ENCODE results near the gene ITGB1BP1. TPM values are rescaled to one million over a fixed set of nuclear protein-coding genes. Genes with fewer than 3 reads are reported as not detected.

Gene ITGB1BP1
- total RNA-seq, 1 donor from 2014 or later: 97.3 TPM

DNA sequence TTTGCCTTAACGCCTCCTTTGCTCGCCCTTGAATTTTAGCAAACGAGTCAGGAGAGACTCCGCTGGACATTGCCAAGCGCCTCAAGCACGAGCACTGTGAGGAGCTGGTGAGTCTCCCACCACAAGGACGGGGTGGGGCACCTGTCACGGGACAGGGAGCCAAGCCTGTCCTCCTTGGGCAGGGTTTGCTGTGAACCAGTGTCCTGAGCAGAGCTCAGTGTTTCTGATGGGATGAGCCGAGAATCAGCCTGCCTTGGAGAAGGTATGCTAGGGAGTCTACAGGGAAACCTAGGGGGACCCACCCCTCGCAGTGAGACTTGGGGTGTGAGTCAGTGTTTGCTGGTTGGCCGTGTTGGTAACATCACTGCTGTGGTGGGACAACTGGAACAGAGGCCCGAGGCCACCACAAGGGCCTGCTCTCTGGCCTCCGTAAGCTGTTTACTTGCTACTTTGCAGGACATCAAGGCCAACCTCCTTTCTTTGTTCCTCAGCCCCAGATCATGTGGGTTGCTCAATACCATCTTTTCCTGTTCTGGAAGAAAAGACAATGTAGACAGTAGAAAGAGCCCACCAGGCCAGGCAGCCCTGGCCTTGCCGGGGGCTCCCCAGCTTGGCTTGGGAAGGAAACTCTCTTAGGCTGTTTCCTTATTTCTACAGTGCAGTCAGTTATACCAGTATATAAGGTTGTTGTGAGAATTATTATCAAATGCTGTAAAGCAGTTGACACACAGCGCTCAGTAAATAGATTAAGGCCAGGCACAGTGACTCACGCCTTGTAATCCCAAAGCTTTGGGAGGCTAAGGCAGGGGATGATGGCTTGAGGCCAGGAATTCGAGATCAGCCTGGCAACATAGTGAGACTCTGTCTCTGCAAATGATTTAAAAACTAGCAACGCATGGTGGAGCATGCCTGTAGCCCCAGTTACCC, 42.4 kb downstream of the ITGB1BP1 start:
- TF ChIP-seq, protein P1, sequence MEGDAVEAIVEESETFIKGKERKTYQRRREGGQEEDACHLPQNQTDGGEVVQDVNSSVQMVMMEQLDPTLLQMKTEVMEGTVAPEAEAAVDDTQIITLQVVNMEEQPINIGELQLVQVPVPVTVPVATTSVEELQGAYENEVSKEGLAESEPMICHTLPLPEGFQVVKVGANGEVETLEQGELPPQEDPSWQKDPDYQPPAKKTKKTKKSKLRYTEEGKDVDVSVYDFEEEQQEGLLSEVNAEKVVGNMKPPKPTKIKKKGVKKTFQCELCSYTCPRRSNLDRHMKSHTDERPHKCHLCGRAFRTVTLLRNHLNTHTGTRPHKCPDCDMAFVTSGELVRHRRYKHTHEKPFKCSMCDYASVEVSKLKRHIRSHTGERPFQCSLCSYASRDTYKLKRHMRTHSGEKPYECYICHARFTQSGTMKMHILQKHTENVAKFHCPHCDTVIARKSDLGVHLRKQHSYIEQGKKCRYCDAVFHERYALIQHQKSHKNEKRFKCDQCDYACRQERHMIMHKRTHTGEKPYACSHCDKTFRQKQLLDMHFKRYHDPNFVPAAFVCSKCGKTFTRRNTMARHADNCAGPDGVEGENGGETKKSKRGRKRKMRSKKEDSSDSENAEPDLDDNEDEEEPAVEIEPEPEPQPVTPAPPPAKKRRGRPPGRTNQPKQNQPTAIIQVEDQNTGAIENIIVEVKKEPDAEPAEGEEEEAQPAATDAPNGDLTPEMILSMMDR (IDR thresholded peaks at IDR 0.05; ENCODE audit: unreplicated experiment): no peak
- Mint-ChIP-seq H3K27ac (ENCODE audit: unreplicated experiment) (peak overlapping the region; percentile 94), H3K4me1 (ENCODE audit: unreplicated experiment) (peaks cover 38% of the 10 kb centered on the region)

DNA sequence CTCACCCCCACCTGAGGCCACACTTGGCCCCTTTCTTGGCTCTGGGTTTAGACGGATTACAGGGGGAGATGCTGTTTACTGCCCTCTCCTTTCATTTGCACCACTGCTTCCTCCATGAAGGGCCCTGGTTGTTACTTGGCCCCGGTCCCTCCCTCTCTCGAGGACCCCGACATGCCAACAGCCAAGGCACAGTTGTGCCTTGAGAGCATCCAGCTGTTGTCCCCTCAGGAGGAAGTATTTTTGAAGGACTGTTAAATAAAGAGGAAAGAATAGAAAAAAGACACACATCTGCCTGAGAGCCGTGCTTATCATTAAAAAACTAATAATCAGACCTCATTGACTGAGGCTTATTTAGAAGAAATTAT, 44.0 kb downstream of the ITGB1BP1 start:
- TF ChIP-seq, protein P1 (IDR thresholded peaks at IDR 0.05; ENCODE audit: unreplicated experiment): no peak
- peaks cover 34% of the 10 kb centered on the region for H3K36me3 Mint-ChIP-seq (ENCODE audit: low read depth, unreplicated experiment)
- H3K27me3 Mint-ChIP-seq (ENCODE audit: unreplicated experiment): peaks cover 11% of the 10 kb centered on the region
- no peaks in the 10 kb centered on the region for H3K9me3 Mint-ChIP-seq (ENCODE audit: unreplicated experiment)
- no peak overlapping the region for H3K4me3 Mint-ChIP-seq (ENCODE audit: unreplicated experiment)
- H3K27ac Mint-ChIP-seq (ENCODE audit: unreplicated experiment): no peak overlapping the region
- H3K4me1 Mint-ChIP-seq (ENCODE audit: unreplicated experiment): peaks cover 38% of the 10 kb centered on the region
- DNase-seq (ENCODE audit: low spot score): no peak

More for the DNA sequence above, 42.4 kb downstream of the ITGB1BP1 start:
- Mint-ChIP-seq H3K9me3 (ENCODE audit: unreplicated experiment) (no peaks in the 10 kb centered on the region), H3K4me3 (ENCODE audit: unreplicated experiment) (no peak overlapping the region), H3K36me3 (ENCODE audit: low read depth, unreplicated experiment) (peaks cover 25% of the 10 kb centered on the region), H3K27me3 (ENCODE audit: unreplicated experiment) (peaks cover 11% of the 10 kb centered on the region)
- no peak for DNase-seq (ENCODE audit: low spot score)

DNA sequence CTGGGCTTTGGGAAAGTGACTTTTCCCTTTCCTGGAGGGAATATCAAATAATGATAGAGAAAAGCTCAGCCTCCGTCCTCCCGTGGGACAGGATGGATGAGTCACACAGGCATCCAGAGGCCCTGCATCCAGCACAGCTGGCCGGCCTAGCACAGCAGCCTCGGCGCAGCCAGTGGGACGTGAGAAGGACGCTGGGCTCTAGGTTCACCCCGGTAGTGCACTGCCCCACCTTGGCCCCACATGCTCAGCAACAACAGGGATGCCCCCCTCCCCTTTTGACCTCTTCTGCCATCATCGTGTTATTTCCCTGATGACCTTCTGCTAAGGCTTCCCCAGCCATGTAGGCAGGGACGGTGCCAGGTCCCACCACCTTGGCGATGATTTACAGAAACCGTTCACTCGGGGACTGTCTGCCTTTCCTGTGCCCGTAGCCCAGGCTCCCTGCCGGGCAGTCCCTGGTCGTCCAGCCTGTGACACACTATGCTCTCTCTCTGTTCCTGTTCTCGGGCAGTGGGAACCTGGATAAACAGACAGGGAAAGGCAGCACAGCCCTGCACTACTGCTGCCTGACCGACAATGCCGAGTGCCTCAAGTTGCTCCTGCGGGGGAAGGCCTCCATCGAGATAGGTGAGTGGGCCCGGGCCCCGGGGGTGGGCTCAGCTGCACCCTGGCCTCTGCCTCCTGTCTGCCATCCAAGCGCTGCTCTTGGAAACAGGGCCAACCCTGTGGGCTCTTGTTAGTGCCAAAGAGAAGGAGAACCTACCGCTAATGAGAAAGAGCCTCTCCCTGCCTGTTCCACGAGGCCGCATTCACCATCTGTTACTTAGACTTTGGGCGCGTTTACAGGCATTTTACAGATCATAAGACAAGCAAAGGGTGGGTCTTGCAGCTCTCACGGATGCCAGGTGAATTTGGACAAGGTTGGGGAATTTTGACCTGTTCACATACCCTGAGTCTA, 44.6 kb downstream of the ITGB1BP1 start:
- no peak overlapping the region for H3K4me3 Mint-ChIP-seq (ENCODE audit: unreplicated experiment)
- TF ChIP-seq, protein P1 (IDR thresholded peaks at IDR 0.05; ENCODE audit: unreplicated experiment): no peak
- H3K27ac Mint-ChIP-seq (ENCODE audit: unreplicated experiment): peak overlapping the region; percentile 24
- no peak for DNase-seq (ENCODE audit: low spot score)
- H3K36me3 Mint-ChIP-seq (ENCODE audit: low read depth, unreplicated experiment): peaks cover 41% of the 10 kb centered on the region
- peaks cover 14% of the 10 kb centered on the region for H3K27me3 Mint-ChIP-seq (ENCODE audit: unreplicated experiment)
- no peaks in the 10 kb centered on the region for H3K9me3 Mint-ChIP-seq (ENCODE audit: unreplicated experiment)
- peaks cover 38% of the 10 kb centered on the region for H3K4me1 Mint-ChIP-seq (ENCODE audit: unreplicated experiment)

DNA sequence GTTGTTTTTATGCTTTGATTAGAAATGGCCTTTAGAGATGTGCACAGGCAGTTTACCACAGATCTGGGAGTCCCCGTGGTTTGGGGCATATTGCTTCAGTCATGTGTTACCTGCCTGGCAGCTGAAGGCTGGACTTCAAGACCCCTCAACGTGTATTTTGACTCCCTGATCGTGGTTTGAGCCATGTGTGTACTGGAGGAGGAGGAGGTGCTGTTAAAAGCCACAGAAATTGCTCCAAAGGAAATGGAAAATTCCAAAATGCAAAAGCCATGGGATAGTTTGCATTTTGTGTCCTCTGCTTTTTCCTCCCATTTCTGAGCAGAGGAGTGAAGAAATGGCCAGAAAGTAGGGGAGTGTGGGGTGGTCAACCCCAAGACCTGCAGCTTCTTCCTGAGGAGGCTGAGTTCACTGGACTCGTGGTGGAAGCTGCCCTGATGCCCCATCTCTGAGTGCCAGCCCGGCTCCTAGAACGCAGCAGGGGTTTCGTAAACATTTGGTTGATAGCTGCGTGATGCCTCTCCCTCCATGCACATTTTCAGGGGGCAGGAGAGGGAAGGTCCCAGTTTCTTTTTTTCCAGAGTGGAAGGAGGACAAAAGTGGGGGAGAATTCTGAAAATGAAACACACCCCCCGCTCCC, 45.7 kb downstream of the ITGB1BP1 start:
- no peak for DNase-seq (ENCODE audit: low spot score)
- Mint-ChIP-seq H3K4me1 (ENCODE audit: unreplicated experiment) (peaks cover 38% of the 10 kb centered on the region), H3K4me3 (ENCODE audit: unreplicated experiment) (no peak overlapping the region), H3K27ac (ENCODE audit: unreplicated experiment) (peak overlapping the region; percentile 66), H3K9me3 (ENCODE audit: unreplicated experiment) (no peaks in the 10 kb centered on the region), H3K36me3 (ENCODE audit: low read depth, unreplicated experiment) (peaks cover 40% of the 10 kb centered on the region), H3K27me3 (ENCODE audit: unreplicated experiment) (peaks cover 12% of the 10 kb centered on the region)
- TF ChIP-seq, protein P1 (IDR thresholded peaks at IDR 0.05; ENCODE audit: unreplicated experiment): no peak
